NCI-H1694 treated with DMSO at 0.1 percent for 48 hours (cell line): Measurements from ENCODE around the gene GJC2.
"Not testable (repeated sequence)": the region's sequence is repeated elsewhere in the genome, so short reads cannot be mapped to it uniquely, and the experiment has no call there.

ENCODE experiments used
- DNase-seq: peaks from one replicate; lab custom pipeline; 2025; lab: John Stamatoyannopoulos, UW

GJC2 gene

GRCh38 chr1:228173528-228174481 is 24.1 kb downstream of the GJC2 start:
- not testable (repeated sequence) for DNase-seq

GRCh38 chr1:228174482-228175315 is 25.0 kb downstream of the GJC2 start:
- no peak for DNase-seq

- no peak for DNase-seq
These were observed 25.7 kb downstream of the GJC2 start for GRCh38 chr1:228175316-228176023.

GRCh38 chr1:228176024-228176395 is 26.3 kb downstream of the GJC2 start:
- no peak for DNase-seq

GRCh38 chr1:228176461-228177182 is 26.9 kb downstream of the GJC2 start:
- DNase-seq, result no peak

- no peak for DNase-seq
These were observed 27.4 kb downstream of the GJC2 start for GRCh38 chr1:228177183-228177475.

- DNase-seq, result no peak
These were observed 28.3 kb downstream of the GJC2 start for GRCh38 chr1:228177721-228178710.

GRCh38 chr1:228178737-228179684 is 29.3 kb downstream of the GJC2 start:
- no peak for DNase-seq

- DNase-seq, result no peak
These were observed 30.7 kb downstream of the GJC2 start for GRCh38 chr1:228180271-228180958.

GRCh38 chr1:228180959-228181644 is 31.4 kb downstream of the GJC2 start:
- no peak for DNase-seq

GRCh38 chr1:228181645-228182034 is 31.9 kb downstream of the GJC2 start:
- no peak for DNase-seq

- no peak for DNase-seq
These were observed 32.7 kb downstream of the GJC2 start for GRCh38 chr1:228182296-228183030.

- DNase-seq, result no peak
These were observed 34.4 kb downstream of the GJC2 start for GRCh38 chr1:228184152-228184551.

GRCh38 chr1:228185641-228185965 is 35.9 kb downstream of the GJC2 start:
- DNase-seq, result no peak

- DNase-seq, result not testable (repeated sequence)
These were observed 38.5 kb downstream of the GJC2 start for GRCh38 chr1:228188249-228188648.

- no peak for DNase-seq
These were observed 40.5 kb downstream of the GJC2 start for GRCh38 chr1:228190182-228190581.

GRCh38 chr1:228190778-228191177 is 41.0 kb downstream of the GJC2 start:
- DNase-seq, result no peak

GRCh38 chr1:228194436-228194835 is 44.7 kb downstream of the GJC2 start:
- no peak for DNase-seq
